HG03108 (cell line): ENCODE measurements around the gene DIP2A.

Experiments
- ATAC-seq: cut with Tn5 transposase; IDR thresholded peaks from one replicate; pipeline ENCODE4 v1.9.1; 2021; ENCODE audit warnings: moderate library complexity; ENCODE audit not compliant: unreplicated experiment

DIP2A gene, protein sequence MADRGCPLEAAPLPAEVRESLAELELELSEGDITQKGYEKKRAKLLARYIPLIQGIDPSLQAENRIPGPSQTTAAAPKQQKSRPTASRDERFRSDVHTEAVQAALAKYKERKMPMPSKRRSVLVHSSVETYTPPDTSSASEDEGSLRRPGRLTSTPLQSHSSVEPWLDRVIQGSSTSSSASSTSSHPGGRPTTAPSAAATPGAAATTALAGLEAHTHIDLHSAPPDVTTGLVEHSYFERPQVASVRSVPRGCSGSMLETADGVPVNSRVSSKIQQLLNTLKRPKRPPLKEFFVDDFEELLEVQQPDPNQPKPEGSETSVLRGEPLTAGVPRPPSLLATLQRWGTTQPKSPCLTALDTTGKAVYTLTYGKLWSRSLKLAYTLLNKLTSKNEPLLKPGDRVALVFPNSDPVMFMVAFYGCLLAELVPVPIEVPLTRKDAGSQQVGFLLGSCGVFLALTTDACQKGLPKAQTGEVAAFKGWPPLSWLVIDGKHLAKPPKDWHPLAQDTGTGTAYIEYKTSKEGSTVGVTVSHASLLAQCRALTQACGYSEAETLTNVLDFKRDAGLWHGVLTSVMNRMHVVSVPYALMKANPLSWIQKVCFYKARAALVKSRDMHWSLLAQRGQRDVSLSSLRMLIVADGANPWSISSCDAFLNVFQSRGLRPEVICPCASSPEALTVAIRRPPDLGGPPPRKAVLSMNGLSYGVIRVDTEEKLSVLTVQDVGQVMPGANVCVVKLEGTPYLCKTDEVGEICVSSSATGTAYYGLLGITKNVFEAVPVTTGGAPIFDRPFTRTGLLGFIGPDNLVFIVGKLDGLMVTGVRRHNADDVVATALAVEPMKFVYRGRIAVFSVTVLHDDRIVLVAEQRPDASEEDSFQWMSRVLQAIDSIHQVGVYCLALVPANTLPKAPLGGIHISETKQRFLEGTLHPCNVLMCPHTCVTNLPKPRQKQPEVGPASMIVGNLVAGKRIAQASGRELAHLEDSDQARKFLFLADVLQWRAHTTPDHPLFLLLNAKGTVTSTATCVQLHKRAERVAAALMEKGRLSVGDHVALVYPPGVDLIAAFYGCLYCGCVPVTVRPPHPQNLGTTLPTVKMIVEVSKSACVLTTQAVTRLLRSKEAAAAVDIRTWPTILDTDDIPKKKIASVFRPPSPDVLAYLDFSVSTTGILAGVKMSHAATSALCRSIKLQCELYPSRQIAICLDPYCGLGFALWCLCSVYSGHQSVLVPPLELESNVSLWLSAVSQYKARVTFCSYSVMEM (N-terminal part only)

DNA sequence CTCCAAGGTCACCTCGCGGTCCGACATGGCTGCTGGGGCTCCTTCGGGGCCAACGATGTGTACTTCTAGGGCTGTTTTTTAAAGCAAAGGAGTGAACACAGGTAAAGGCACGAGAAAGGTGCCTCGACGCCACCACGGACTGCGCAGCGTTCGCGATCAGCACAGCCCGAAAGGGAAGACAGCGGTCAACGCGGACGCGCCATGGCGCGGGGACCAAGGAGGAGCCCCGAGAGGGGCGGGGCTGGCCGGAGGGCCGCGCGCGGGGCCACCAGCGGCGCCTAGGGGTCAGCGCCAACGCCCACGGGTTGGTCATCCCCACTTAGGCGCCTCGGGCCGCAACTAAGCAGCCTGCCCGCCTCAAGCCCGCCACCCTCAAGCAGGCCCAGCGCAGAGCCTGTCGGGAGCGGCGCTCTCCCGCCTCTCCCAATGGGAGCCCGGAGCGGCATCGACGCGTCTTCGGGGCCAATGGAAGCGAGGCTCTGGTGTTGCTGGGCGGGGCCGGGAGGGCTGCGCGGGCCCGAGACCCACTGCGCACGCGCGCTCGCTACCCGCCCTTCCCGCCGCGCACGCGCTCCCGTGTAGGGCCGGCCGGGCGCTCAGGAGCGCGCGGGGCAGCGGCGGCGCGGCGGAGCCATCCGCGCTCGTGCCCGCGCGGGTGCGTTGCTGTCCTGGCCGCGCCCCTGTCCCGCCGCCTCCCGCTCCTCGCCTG is at the start of gene DIP2A:
DIP2A (plus strand) TSS at position 577 of the 709 bp plus-strand sequence. CDS start 241 bp downstream, outside the sequence.
- peak; percentile 96 for ATAC-seq

DNA sequence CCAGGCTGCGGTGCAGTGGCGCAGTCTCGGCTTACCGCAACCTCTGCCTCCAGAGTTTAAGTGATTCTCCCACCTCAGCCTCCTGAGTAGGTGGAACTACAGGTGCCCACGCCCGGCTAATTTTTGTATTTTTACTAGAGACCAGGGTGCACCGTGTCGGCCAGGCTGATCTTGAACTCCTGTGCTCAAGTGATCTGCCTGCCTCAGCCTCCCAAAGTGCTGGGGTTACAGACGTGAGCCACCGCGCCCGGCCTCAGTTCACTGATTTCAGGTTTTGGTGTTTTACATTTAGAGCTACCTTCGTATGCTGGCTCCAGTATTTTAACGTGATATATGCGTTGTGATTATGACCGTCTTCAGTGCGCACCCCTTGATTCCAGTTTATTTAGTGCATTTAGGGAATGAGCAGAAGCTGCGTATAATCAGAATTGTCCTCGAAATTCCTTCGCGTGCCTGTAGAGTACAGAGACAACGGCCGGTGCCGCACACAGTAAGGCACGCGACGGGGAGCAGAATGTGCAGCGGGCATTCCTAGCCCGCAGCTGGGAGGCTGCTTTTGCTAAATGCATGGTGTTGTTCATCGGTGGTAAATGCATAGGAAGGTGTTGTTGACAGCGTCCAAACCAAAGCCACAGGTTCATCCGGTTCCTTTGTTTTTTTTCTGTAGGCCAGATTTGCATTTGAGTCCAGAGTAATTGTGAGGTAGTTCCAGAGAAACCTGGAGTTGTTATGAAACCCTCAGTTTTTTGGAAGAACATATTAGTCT is 48.9 kb upstream of the DIP2A start:
- ATAC-seq = no peak

GRCh38 chr21:46410516-46410915 is 48.2 kb upstream of the DIP2A start:
- no peak for ATAC-seq

GRCh38 chr21:46411236-46411635 is 47.5 kb upstream of the DIP2A start:
- ATAC-seq = no peak

GRCh38 chr21:46411691-46412090 is 47.0 kb upstream of the DIP2A start:
- no peak for ATAC-seq

DNA sequence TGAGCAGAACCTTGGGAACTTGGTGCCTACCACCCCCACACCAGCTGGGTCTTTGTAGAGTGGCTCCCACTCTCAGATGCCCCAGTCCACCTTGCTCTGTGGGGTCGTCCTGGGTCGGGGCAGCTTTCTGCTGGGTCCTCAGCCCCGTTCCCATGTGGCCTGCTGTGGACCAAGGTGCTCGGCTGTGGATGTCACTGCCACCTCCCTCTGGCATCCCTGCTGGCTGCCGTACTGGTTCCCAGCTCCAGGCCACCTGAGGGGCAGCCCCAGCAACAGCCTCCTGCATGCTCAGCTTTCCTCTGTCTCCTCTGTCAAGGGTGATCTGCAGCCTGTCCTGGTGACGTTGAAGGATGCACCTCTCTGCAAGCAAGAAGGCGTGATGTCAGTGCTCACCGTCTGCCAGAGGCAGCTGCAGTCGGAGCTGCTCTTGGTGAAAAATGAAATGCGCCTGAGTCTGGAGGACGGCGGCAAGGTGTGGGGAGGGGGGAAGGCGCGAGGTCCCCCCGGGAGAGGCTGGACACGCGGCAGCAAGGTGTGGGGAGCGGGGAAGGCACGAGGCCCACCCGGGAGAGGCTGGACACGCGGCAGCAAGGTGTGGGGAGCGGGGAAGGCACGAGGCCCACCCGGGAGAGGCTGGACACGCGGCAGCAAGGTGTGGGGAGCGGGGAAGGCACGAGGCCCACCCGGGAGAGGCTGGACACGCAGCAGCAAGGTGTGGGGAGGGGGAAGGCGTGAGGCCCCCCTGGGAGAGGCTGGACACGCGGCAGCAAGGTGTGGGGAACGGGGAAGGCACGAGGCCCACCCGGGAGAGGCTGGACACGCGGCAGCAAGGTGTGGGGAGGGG is 45.9 kb upstream of the DIP2A start:
- no peak for ATAC-seq

- no peak for ATAC-seq
Measured at GRCh38 chr21:46413365-46413696, 45.4 kb upstream of the DIP2A start.

- ATAC-seq = no peak
Measured at GRCh38 chr21:46414965-46415275, 43.8 kb upstream of the DIP2A start.

DNA sequence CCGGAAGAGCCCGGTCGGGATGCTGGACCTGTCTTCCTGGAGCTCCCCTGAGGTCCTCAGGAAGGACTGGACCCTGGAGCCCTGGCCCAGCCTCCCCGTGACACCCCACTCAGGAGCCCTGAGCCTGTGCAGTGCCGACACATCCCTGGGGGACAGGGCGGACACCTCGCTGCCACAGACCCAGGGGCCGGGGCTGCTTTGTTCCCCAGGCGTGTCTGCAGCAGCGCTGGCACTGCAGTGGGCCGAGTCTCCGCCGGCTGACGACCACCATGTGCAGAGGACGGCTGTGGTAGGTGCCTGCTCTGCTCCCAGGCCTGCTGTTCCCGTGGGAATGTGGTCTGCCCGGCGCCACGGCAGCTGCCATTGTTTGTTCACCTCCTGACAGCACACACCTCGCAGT is 42.1 kb upstream of the DIP2A start:
- no peak for ATAC-seq

- no peak for ATAC-seq
Measured at GRCh38 chr21:46418265-46418946, 40.3 kb upstream of the DIP2A start.

GRCh38 chr21:46420241-46421190 is 38.2 kb upstream of the DIP2A start:
- no peak for ATAC-seq

DNA sequence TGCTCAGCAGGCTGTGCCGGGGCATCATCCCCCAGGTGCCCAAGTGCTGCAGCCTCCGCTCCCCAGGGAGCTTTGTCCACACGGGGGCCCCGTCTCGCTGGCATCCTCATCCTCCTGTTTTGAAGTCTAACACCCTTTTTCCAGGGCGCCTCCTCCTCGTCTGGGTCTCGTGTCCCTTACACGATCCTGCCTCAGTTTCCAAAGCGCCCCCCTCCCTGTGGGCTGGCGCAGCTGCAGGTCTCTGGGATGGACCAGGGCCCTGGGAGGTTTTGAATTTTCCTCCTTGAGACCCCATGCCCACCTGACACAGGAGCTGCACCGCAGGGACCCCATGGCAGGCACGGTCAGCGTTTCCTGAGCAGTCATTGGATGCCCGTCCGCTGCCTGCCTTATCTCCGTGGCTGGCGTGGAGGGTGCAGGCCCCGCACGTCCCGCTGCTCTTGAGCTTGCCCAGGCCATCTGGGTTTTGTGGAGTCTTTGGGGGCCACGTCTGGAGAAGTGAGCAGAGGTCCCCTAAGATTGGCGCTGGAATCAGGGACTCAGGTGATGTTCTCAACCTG is 37.4 kb upstream of the DIP2A start:
- no peak for ATAC-seq

GRCh38 chr21:46421756-46422555 is 36.7 kb upstream of the DIP2A start:
- ATAC-seq = no peak

DNA sequence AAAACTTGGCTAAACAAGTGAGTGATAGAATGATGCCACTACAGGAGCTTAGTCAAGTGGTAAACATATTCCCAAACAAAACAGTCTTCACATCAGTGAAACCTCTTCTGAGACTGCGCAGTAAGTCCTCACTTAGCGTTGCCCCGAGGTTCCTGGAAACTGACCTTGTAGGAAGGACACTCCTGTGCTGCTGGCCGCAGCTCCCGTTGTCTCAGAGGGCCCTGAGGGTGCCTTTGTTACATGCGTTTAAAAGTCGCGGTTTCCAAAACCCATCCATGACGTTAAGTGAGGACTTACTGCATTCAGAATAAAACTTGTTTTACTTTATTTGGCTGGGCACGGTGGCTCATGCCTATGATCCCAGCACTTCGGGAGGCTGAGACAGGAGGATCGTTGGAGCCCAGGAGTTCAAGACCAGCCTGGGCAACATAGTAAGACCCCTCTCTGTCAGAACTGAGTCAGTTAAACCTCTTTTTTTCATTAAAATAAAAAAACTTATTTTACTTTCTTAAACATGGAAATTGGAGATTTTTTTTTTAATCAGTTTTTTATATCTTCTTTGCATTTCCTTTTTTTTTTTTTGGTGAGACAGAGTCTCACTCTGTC is 36.0 kb upstream of the DIP2A start:
- no peak for ATAC-seq

- no peak for ATAC-seq
Measured at GRCh38 chr21:46423546-46424038, 35.1 kb upstream of the DIP2A start.
